HTERT RPE-1 (cell line): ENCODE measurements around the gene PURA.

Experiments
- in situ Hi-C: fragments of 300-500 bp; cut with MboI; formaldehyde crosslinking; loops from 4 replicates; pipeline ENCODE4 v1.14.3; 2020; ENCODE audit warnings: low sequenced_read_pairs

Gene PURA

DNA sequence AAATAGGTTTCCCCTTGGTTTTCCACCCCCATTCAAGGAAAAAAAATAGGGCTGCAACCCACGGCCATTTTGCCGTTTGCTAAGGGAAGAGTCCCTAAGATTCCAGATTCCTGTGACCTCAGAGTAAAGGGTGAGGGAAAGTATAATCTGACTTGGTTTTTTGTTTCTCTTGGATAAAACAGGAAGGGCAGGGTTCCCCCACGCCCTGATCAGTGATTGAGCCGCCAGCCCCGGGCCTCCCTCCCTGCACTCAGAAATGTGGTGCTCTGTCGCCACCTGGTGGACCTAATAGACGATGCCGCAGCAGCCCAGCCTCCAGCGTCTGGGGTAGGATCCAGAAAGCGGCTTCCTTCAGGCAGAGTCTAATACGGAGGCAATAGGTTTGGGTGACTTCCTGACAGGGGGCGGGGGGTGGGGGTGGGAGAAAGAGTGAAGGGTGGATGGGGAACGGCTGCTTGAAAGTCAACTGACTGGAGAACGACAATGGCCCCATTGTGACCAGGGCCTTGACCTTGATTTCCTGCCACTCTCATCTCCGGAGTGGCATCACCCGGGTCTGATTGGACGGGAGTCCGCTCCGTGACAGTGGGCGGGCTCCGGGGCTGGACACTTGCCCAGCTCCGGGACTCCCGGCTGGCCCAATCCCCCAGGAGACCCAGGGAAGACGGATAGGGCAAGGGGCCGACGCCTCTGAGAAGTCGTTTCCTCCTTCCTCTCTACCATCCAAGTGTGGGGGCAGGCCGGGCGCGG, 43.3 kb downstream of the PURA start:
- in situ Hi-C loops = no loop called here

DNA sequence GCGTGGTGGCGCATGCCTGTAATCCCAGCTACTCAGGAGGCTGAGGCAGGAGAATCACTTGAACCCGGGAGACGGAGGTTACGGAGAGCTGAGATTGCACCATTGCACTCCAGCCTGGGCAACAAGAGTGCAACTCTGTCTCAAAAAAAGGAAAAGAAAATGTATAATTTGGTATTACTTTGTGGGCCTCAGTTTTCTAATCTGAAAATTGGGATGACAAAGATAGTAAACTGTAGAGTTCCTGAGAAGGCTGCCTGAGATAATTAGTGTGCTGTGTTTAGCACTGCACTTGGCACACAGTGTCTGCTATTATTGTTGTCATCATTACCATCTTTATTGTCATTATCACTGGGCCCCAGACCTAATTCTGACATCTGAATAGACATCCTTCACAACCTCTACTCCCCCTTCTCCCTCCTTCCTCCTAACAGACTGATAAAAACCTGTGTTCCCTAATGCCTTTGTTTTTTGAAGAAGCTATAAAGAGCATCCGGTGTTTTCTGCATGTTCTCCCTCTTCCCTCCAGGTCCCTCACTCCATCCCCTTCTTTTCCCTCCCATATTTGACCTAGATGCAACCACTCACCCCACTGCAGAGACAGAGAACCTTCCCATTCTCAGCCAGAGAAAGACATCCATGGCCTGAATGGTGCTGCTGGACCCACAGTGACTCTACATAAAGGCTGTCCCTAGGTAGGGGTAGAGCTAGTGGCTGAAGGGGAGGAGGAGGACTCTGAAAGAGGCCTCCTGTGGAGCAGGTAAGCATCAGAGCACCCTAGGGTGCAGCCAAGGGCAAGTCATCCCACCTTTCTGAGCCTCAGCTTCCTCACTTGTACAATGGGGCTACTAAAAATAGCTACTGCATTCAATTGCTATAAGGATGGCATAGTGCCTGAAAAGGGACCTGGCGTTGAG, 45.4 kb downstream of the PURA start:
- in situ Hi-C loops = no loop called here

DNA sequence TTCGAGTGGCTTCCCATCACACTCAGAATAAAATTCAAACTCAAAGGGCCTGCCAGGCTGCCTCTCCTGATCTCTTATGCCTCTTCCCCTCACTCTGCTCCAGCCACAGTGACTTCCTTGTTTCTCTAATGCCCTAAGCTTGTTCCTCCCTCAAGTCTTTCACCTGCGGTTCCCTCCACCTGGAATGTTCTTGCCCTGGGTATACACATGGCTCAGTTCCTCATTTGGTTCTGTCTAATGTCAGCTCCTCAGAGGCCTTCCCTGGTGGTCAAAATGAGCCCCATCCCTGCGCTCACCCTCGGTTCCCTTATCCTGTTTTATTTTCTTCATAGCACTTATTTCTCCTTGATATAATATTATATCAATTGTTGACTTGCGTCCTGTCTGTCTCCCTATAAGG, 48.4 kb downstream of the PURA start:
- in situ Hi-C loops = no loop called here

DNA sequence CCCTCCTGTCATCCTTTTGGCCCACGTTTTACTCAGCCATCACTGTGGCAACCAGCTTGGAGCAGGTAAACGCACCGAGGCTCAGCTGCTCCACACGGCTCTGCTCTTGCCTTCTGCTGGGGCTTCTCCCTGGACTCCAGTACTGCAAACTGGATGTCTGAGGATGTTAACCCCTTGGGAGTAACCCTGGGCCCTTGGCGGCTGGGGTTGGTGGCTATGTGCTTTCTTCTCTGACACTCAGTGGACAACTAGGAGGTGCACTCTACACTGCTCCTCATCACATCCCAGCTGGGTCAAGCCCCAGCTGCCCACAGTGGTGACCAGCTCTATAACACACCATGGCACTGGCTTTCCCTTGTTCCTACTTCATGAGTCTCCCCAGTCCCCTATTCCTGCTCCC, 48.9 kb downstream of the PURA start:
- in situ Hi-C loops = no loop called here

DNA sequence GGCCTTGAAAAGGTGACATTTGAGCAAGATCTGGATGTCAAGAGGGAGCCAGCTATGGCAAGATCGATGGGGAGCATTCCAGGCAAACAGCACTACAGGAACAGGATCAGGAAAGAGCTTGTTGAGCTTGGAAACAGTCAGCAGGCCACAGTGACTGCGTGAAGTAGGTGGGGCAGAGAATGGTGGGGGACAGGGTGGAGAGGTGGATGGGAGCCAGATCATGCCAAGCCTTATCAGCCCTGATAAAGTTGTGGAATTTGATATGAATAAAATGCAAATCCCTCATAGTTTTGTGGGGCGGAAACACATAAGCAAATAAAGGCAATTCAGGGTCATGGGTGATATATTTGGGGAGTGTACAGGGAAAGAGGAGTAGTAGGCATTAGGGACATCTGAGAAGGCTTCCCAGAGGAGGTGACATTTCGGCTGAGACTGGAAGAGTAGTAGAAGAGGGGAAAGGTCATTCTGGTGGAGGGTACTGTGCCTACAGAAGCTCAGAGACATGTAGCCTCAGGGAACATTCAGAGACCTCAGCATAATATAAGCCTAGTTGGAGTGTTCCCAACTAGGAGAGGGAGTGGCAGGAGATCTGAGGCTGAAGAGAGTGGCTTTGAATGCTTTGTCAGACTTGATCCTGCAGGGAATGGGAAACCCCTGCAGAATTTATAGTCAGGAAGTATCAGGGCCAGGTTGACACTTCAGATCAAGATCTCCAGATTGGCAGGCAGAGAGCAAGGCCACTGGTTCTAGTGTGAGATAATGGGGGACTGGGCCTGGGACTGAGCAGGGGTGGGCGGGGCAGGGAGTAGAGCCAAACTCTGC, 51.4 kb downstream of the PURA start:
- in situ Hi-C loops = no loop called here

DNA sequence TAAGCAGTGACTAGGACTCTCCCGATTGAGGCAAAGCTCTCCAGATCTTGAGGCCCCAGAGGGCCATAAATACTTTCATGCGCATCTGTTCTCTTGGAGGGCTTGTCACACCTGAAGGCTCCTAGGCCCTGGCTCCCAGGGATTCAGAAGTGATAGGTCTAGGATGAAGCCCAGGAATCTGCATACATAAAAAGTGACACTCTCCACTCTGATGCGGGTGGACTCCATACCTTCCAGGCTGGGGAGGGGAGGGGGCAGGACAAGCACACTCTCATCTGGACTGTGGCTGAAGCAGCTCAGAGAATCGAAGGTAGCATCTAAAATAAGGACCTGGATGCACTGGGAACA, 52.0 kb downstream of the PURA start:
- in situ Hi-C loops = no loop called here

DNA sequence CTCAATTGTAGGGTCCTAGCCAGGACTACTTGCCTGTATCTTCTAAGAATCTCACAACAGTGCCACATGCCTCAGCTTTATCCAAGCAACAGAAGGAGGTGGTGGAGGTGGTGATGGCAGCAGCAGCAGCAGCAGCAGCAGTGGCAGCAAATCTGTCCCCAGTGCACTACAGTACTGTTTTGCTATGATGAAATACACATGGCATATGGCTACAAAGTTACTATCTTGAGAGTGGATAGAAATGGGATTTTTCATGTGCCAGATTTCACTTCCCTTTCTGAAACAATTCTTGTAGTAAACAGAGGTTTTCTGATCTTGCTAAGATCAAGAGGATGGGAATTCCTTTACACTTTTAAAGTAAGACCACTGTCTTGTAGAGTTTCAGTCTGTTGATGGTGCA, 53.0 kb downstream of the PURA start:
- in situ Hi-C loops = no loop called here

DNA sequence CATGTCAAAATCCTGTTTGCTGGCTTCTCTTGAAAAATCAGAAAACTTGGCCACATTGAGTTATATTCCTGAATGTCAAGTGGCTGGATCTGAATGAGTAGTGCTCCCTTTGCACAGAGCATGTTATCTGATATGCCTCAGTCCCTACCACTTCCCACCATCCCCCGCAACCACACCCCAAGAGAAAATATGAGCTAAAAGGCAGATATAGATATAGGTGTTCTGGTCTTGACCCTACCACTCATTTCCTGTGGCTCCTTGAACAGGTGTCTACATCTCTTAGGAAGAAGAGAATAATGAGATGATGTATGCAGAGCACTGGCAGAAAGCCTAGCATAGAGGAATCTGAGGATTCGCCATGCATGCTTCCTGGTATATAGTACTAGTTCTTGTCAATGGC, 54.5 kb downstream of the PURA start:
- in situ Hi-C loops = no loop called here

DNA sequence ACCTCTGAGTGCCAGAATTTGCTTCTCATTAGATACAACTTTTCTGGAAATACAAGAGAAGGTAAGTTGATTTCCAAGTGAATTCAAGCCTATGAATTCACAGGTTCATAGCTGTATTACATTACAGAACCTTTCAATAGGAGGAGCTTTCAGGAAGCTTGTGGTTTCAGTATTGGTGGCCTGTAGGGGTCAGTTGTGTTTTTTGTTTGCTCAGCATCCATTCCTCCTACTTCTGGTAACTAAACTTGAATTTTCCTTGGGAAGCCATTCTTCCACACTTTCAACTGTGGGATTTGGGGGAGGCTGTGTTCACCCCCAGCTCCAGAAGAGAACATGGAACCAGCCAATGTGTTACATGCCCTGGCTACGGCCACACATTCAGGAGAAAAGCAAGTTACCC, 55.5 kb downstream of the PURA start:
- in situ Hi-C loops = no loop called here

DNA sequence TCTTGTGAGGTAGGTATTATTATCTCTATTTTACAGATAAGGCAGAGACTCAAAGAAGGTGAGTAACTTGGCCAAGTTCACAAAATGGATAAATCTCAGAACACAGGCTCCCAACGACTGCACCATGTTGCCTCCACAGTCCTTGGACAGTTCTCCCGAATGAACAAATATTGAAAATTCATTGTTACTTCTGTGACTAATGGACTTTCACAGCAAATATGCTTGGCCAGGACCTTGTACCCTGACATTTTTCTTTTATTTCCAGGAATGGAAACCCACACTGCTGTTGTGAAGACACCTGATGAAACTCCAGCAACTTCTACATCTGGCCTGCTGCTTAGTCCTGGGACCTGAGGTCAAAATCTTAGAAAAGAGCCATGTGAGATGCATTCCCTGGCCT, 58.6 kb downstream of the PURA start:
- in situ Hi-C loops = no loop called here

DNA sequence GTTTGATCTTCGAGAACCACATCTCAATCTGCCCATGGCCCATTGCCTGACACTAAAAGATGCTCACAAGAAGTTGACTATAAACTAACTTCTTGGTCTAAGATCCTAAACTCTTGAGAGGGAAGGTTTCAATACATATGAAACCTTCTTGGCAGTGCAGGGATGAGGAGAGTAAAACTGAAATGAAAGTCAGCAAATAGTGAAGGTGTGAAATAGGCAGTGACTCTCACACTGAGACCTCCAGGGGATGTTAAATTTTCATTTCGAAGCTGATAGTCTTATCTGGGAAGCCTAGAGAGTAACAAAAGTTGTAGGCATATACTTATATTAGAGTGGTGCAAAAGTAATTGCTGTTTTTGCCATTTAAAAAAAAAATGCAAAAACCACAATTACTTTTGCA, 60.1 kb downstream of the PURA start:
- in situ Hi-C loops = no loop called here

DNA sequence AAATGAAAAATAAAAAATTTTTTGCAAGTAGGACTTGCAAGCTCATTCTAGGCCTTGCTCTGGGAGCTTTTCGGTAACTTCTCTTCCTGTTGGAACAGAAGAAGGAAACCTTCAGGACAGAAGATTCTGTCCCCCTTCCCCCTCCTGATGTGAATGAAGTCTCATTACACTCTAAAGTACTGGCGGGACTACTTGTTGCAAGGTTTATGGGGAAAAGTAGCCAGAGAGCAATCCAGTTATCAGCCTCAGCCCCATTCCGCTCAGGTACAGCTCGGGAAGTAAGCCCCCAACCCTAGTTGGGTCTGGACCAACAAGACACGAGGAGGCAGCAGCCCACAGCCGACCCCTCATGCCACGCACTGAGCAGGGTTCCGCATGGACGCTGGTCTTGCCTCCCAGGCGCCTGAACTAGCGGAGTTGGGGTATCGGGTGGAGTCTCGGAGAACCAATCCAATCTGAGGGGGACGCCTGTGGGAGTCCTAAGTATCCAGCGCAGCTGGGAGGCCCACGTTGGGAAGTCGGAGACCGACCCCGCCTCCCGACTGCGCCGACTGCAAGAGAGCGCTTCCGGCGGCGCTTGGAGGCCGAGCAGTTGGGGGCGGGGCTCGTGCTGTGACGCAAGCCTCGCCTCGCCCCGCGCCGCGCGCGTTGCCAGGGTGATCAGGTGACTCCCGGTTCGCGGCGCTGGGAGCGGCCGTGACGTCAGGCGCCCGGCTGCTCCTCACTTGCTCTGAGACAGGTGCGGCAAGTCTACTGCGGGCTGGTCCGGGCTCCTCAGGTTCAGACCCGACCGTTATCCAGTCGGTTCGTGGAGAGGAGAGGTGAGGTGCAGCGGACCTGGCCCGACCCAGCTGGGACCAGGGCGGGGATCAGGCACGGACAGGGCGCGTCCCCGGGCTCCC, 60.8 kb downstream of the PURA start, which contains the start of gene CYSTM1:
CYSTM1 (plus strand) TSS at position 724 of the 902 bp plus-strand sequence. CDS start 19,278 bp downstream, outside the sequence.
- in situ Hi-C loops = no loop called here
